Esophagus (tissue), 2 donors: Measurements from ENCODE around the gene IHH. TPM values are rescaled to one million over a fixed set of nuclear protein-coding genes. Genes with fewer than 3 reads are reported as not detected.

Experiments
- H3K27ac ChIP-seq, 2 donors: one replicate each; pipeline ENCODE4 v1.5.1; 2013; ENCODE audit warnings: low read depth in 2 of 2, mild to moderate bottlenecking in 2 of 2, inconsistent platforms in 1 of 2, low read length in 1 of 2, moderate library complexity in 1 of 2
- H3K27me3 ChIP-seq, 2 donors: one replicate each; pipeline ENCODE4 v1.6.1; 2013; ENCODE audit warnings: low read length in 2 of 2, control low read depth in 1 of 2, mild to moderate bottlenecking in 1 of 2; ENCODE audit not compliant: insufficient read depth in 2 of 2, control insufficient read depth in 1 of 2
- H3K36me3 ChIP-seq, 2 donors: one replicate each; pipeline ENCODE4 v1.6.1; 2013; ENCODE audit warnings: low read length in 1 of 2; ENCODE audit not compliant: control insufficient read depth in 2 of 2, insufficient read depth in 2 of 2
- H3K4me1 ChIP-seq, 2 donors: one replicate each; pipeline ENCODE4 v1.6.1; 2013; ENCODE audit warnings: low read length in 1 of 2; ENCODE audit not compliant: control insufficient read depth in 2 of 2, insufficient read depth in 2 of 2
- H3K4me3 ChIP-seq, 2 donors: one replicate each; pipeline ENCODE4 v1.5.1; 2013; ENCODE audit warnings: low read length in 2 of 2, mild to moderate bottlenecking in 2 of 2, low read depth in 1 of 2, moderate library complexity in 1 of 2
- H3K9me3 ChIP-seq, 2 donors: one replicate each; pipeline ENCODE4 v1.6.1; 2013; ENCODE audit warnings: mild to moderate bottlenecking in 2 of 2, low read depth in 1 of 2, low read length in 1 of 2, moderate library complexity in 1 of 2; ENCODE audit not compliant: control insufficient read depth in 2 of 2, insufficient read depth in 1 of 2
- WGBS, 2 donors: extraction: QIAGEN DNeasy Blood & Tissue Kit; methylation state at CpG; one replicate each; pipeline ENCODE4 v1.1.7; 2013; 5-methylcytosine and 5-hydroxymethylcytosine counted together
- polyA plus RNA-seq, 2 donors: library from polyadenylated mRNA; stranded (reverse); fragments of 200-250 nt; gene quantifications; one replicate each; pipeline ENCODE4 v1.2.3, GENCODE V29; 2013
- donor health status: healthy with polysubstance abuse.
- donor health status: Bipolar disorder and iron deficiency.

IHH gene
- polyA plus RNA-seq, 2 donors, result 0.06 to 0.31 TPM

- 79 to 85% methylated on average over 7 of the region's 7 CpGs for WGBS, 2 donors
- no peaks in the 10 kb centered on the region for H3K4me1 ChIP-seq
- H3K27me3 ChIP-seq, result no peaks in the 10 kb centered on the region
- H3K9me3 ChIP-seq, result no peaks in the 10 kb centered on the region
- no peaks in the 10 kb centered on the region for H3K36me3 ChIP-seq
- H3K27ac ChIP-seq, result no peak overlapping the region
- no peak overlapping the region for H3K4me3 ChIP-seq
Observed at GRCh38 chr2:219018286-219018685, 42.4 kb downstream of the IHH start.

- Histone ChIP-seq H3K36me3 (no peaks in the 10 kb centered on the region), H3K27me3 (no peaks in the 10 kb centered on the region), H3K9me3 (no peaks in the 10 kb centered on the region), H3K4me1 (no peaks in the 10 kb centered on the region), H3K4me3 (no peak overlapping the region), H3K27ac (no peak overlapping the region)
- WGBS, 2 donors, result 56 to 71% methylated on average over 14 of the region's 14 CpGs
Observed at GRCh38 chr2:219017201-219017931, 43.4 kb downstream of the IHH start.

- WGBS, 2 donors, result 91 to 92% methylated on average over 11 of the region's 11 CpGs
- Histone ChIP-seq H3K9me3 (peaks cover 0 to 2% of the 10 kb centered on the region in 2 donors), H3K4me3 (no peak overlapping the region), H3K27ac (no peak overlapping the region), H3K36me3 (no peaks in the 10 kb centered on the region), H3K4me1 (no peaks in the 10 kb centered on the region), H3K27me3 (no peaks in the 10 kb centered on the region)
Observed at GRCh38 chr2:219016721-219017120, 44.0 kb downstream of the IHH start.

DNA sequence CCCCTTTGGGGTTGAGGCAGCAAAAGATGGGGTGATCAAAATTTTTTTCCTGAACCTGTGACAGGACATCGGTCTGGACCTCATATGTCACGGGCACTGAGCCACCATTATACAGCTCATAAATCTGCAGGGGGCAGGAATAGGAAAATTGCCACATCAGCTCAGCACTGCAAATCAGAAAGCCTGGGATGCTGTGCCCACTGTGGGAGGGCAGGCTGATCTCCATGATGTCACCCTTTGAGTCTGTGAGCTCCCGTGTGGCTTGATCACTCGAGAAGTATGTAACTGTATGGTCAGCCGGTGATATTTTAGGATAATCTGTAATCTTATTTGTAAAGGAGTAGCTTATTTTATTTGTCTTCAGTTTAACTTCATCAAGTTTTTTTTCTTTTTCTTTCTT is 49.8 kb downstream of the IHH start:
- no peaks in the 10 kb centered on the region for H3K27me3 ChIP-seq
- H3K4me1 ChIP-seq, result no peaks in the 10 kb centered on the region
- no peak overlapping the region for H3K27ac ChIP-seq
- WGBS, 2 donors, result 84 to 87% methylated on average over 5 of the region's 5 CpGs
- no peaks in the 10 kb centered on the region for H3K36me3 ChIP-seq
- peaks cover 0 to 4% of the 10 kb centered on the region in 2 donors for H3K9me3 ChIP-seq
- H3K4me3 ChIP-seq, result no peak overlapping the region

DNA sequence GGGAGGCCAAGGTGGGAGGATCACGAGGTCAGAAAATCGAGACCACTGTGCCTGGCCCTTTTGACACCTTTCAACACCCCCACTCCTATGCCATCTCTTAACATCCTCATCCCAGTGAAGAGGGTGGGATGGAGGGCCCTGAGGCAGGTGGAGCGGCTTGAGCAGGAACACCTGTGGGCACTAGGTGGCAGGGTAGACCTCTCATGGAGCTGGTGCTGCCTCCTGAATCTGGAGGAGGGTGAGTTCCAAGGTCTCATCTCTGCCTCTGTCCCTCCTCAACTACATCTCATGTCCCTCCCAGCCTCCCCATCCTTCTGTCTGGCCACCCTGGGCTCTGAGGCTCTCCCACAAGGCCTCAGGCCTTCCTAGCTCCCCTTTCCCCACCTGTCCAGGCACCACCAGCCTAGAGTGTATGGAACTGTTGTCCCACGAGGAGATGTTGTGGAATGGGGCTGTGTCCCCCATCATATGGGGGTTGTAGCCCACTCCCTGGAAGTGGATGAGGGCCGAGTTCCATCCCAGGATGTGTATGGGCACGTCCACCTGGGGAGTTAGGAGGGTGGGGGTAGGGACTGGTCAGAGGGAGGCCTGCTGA is 50.5 kb downstream of the IHH start:
- Histone ChIP-seq H3K4me3 (no peak overlapping the region), H3K27me3 (no peaks in the 10 kb centered on the region), H3K36me3 (no peaks in the 10 kb centered on the region), H3K9me3 (peaks cover 0 to 4% of the 10 kb centered on the region in 2 donors), H3K4me1 (no peaks in the 10 kb centered on the region), H3K27ac (no peak overlapping the region)
- WGBS, 2 donors, result 42% methylated on average over 6 of the region's 6 CpGs

GRCh38 chr2:219009294-219009693 is 51.4 kb downstream of the IHH start:
- Histone ChIP-seq H3K27me3 (no peaks in the 10 kb centered on the region), H3K36me3 (no peaks in the 10 kb centered on the region), H3K4me3 (no peak overlapping the region), H3K9me3 (peaks cover 0 to 4% of the 10 kb centered on the region in 2 donors), H3K4me1 (no peaks in the 10 kb centered on the region), H3K27ac (no peak overlapping the region)
- WGBS, 2 donors, result 69 to 75% methylated on average over 2 of the region's 2 CpGs

Other genes starting within 250 kb of the IHH start
- under 1 TPM in 1 of 2 donors, not detected in 1; 0.02 TPM for gene PRKAG3, start 229.1 kb downstream of the IHH start, polyA plus RNA-seq
- under 1 TPM; 0.31 to 0.76 TPM for gene WNT6, start 201.1 kb downstream of the IHH start, polyA plus RNA-seq
- 10 to 100 TPM in 1 of 2 donors, 1 to 10 TPM in 1; 9.6 to 13.7 TPM for gene WNT10A, start 180.1 kb downstream of the IHH start, polyA plus RNA-seq
- gene CDK5R2, start 101.3 kb downstream of the IHH start, polyA plus RNA-seq, result not detected
- not detected for gene FEV, start 75.7 kb downstream of the IHH start, polyA plus RNA-seq
- under 1 TPM; 0.47 to 0.49 TPM for gene CRYBA2, start 67.5 kb downstream of the IHH start, polyA plus RNA-seq
- gene CFAP65, start 19.4 kb downstream of the IHH start, polyA plus RNA-seq, result under 1 TPM in 1 of 2 donors, not detected in 1; 0.01 TPM
- 1 to 10 TPM; 4.4 to 5.9 TPM for gene NHEJ1, start 99.9 kb upstream of the IHH start, polyA plus RNA-seq
- 1 to 10 TPM; 1.2 to 3.4 TPM for gene SLC23A3, start 109.1 kb upstream of the IHH start, polyA plus RNA-seq
- gene CNPPD1, start 116.0 kb upstream of the IHH start, polyA plus RNA-seq, result 10 to 100 TPM; 39.5 to 50.6 TPM
- gene RETREG2, start 117.4 kb upstream of the IHH start, polyA plus RNA-seq, result 10 to 100 TPM; 28.4 to 38.6 TPM
- 10 to 100 TPM; 45.2 to 53.6 TPM for gene ZFAND2B, start 145.9 kb upstream of the IHH start, polyA plus RNA-seq
- gene ABCB6, start 158.0 kb upstream of the IHH start, polyA plus RNA-seq, result 10 to 100 TPM; 24.5 to 45.2 TPM
- gene ATG9A, start 168.7 kb upstream of the IHH start, polyA plus RNA-seq, result 10 to 100 TPM; 20.8 to 28.4 TPM
- gene ANKZF1, start 168.9 kb upstream of the IHH start, polyA plus RNA-seq, result 10 to 100 TPM; 20.4 to 40.7 TPM
- 1 to 10 TPM; 1.6 to 1.9 TPM for gene GLB1L, start 184.5 kb upstream of the IHH start, polyA plus RNA-seq
- gene STK16, start 184.6 kb upstream of the IHH start, polyA plus RNA-seq, result 10 to 100 TPM; 20.4 to 33.3 TPM
- gene TUBA4B, start 192.3 kb upstream of the IHH start, polyA plus RNA-seq, result under 1 TPM in 1 of 2 donors, not detected in 1; 0.02 TPM
- gene TUBA4A, start 193.0 kb upstream of the IHH start, polyA plus RNA-seq, result 100 to 1,000 TPM in 1 of 2 donors, 10 to 100 TPM in 1; 89.0 to 161 TPM
- gene DNAJB2, start 218.4 kb upstream of the IHH start, polyA plus RNA-seq, result 10 to 100 TPM; 42.4 to 47.8 TPM
- under 1 TPM; 0.02 to 0.14 TPM for gene PTPRN, start 248.5 kb upstream of the IHH start, polyA plus RNA-seq